Measurements from ENCODE around the gene SCMH1. TPM values are rescaled to one million over a fixed set of nuclear protein-coding genes. Genes with fewer than 3 reads are reported as not detected.

The SCMH1 gene
- total RNA-seq, 1 experiment from 2014 or later, result 55.9 TPM

DNA sequence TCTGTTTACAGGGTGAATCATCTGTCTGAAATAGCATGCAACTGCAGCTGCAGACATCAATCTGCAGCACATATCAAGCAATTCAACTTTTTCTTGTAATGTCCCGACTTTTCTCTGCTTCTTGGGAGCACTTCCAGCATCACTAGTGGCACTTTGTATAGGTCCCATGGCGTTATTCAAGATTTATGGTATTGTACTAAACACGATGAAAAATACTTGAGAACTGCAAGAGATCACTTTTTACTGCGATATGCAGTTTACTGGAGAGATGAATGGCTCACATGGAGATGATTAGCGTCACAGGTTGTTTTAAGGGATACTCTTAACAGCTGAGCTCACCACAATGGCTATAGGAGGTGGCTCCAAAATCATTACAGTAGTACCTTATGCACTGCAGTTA is 7.2 kb upstream of the SCMH1 start:
- TF ChIP-seq, protein P1, sequence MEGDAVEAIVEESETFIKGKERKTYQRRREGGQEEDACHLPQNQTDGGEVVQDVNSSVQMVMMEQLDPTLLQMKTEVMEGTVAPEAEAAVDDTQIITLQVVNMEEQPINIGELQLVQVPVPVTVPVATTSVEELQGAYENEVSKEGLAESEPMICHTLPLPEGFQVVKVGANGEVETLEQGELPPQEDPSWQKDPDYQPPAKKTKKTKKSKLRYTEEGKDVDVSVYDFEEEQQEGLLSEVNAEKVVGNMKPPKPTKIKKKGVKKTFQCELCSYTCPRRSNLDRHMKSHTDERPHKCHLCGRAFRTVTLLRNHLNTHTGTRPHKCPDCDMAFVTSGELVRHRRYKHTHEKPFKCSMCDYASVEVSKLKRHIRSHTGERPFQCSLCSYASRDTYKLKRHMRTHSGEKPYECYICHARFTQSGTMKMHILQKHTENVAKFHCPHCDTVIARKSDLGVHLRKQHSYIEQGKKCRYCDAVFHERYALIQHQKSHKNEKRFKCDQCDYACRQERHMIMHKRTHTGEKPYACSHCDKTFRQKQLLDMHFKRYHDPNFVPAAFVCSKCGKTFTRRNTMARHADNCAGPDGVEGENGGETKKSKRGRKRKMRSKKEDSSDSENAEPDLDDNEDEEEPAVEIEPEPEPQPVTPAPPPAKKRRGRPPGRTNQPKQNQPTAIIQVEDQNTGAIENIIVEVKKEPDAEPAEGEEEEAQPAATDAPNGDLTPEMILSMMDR (IDR thresholded peaks at IDR 0.05; ENCODE audit: unreplicated experiment), result no peak
- no peak for DNase-seq (ENCODE audit: unreplicated experiment)
- H3K27ac Mint-ChIP-seq (ENCODE audit: low read depth, unreplicated experiment), result no peak overlapping the region
- no TSS peak for BruUV-seq (replicated peaks)
- H3K36me3 Mint-ChIP-seq (ENCODE audit: insufficient read depth, unreplicated experiment), result no peaks in the 10 kb centered on the region
- H3K9me3 Mint-ChIP-seq (ENCODE audit: unreplicated experiment), result peaks cover 19% of the 10 kb centered on the region
- H3K27me3 Mint-ChIP-seq (ENCODE audit: insufficient read depth, unreplicated experiment), result no peaks in the 10 kb centered on the region
- CTCF ChIA-PET, result interaction anchor here (0.5 to 0.6 kb wide), 2 partner anchors 12 to 18 kb away, joined by 3 read pairs; no protein-coding TSS in a partner anchor
- intact Hi-C loops (cut with micrococcal nuclease), result no loop called here
- H3K4me3 Mint-ChIP-seq (ENCODE audit: unreplicated experiment), result no peak overlapping the region
- POLR2A ChIA-PET, result no interaction called here
- H3K4me1 Mint-ChIP-seq (ENCODE audit: insufficient read depth, unreplicated experiment), result peaks cover 5% of the 10 kb centered on the region

DNA sequence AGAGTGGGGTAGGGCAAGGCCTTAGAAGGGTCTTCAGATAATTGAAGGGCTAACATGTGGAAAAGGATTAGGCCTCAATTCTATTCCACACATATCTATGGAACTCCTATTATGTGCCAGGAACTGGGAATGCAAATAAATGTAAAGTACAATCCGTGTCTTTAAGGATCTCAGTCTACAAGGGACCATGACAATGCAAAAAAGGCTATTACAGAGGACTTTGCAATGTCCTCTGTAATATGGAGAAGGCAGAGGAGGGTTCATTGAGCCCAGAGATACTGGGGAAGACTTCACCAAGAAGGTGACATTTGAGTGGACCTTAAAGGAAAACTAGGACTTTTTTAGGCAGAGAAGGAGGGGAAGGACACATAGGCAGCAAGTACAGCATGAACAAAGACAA is 4.5 kb upstream of the SCMH1 start:
- POLR2A ChIA-PET, result interaction anchor here (0.7 kb wide), 1 partner anchor 200 kb away, joined by 3 read pairs; no protein-coding TSS in a partner anchor
- Mint-ChIP-seq H3K4me1 (ENCODE audit: insufficient read depth, unreplicated experiment) (no peaks in the 10 kb centered on the region), H3K4me3 (ENCODE audit: unreplicated experiment) (no peak overlapping the region), H3K9me3 (ENCODE audit: unreplicated experiment) (peaks cover under 1% of the 10 kb centered on the region), H3K36me3 (ENCODE audit: insufficient read depth, unreplicated experiment) (no peaks in the 10 kb centered on the region), H3K27me3 (ENCODE audit: insufficient read depth, unreplicated experiment) (no peaks in the 10 kb centered on the region), H3K27ac (ENCODE audit: low read depth, unreplicated experiment) (no peak overlapping the region)
- intact Hi-C loops (cut with micrococcal nuclease), result no loop called here
- CTCF ChIA-PET, result interaction anchor here (0.6 kb wide), 1 partner anchor 12 kb away, joined by 3 read pairs; no protein-coding TSS in a partner anchor
- TF ChIP-seq, protein P1 (IDR thresholded peaks at IDR 0.05; ENCODE audit: unreplicated experiment), result no peak
- DNase-seq (ENCODE audit: unreplicated experiment), result no peak
- no TSS peak for BruUV-seq (replicated peaks)

DNA sequence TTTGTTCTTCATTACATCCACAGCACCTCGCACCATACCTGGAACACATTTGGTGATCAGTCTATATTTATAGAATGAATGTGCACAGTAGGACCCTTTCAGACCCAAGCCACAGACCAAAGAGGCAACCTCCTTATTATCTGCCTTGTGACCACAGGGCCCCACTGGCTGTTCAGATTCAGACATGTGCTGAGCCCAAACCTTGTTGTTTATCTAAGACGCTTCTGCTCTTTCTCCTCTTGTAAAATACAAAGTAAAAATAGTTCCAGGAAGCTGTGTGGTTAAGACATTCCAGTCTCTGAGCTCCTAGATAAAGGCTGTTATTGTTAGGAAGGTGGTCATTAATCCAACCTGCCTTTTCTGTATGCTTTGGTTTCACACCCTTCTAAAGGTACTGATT is 3.6 kb upstream of the SCMH1 start:
- no peak overlapping the region for H3K4me3 Mint-ChIP-seq (ENCODE audit: unreplicated experiment)
- POLR2A ChIA-PET, result no interaction called here
- H3K4me1 Mint-ChIP-seq (ENCODE audit: insufficient read depth, unreplicated experiment), result peaks cover 5% of the 10 kb centered on the region
- no peak overlapping the region for H3K27ac Mint-ChIP-seq (ENCODE audit: low read depth, unreplicated experiment)
- H3K36me3 Mint-ChIP-seq (ENCODE audit: insufficient read depth, unreplicated experiment), result no peaks in the 10 kb centered on the region
- DNase-seq (ENCODE audit: unreplicated experiment), result no peak
- H3K9me3 Mint-ChIP-seq (ENCODE audit: unreplicated experiment), result no peaks in the 10 kb centered on the region
- H3K27me3 Mint-ChIP-seq (ENCODE audit: insufficient read depth, unreplicated experiment), result no peaks in the 10 kb centered on the region
- intact Hi-C loops (cut with micrococcal nuclease), result no loop called here
- CTCF ChIA-PET, result interaction anchor here (1.1 kb wide), 1 partner anchor 38 kb away, joined by 3 read pairs; no protein-coding TSS in a partner anchor
- TF ChIP-seq, protein P1 (IDR thresholded peaks at IDR 0.05; ENCODE audit: unreplicated experiment), result no peak
- BruUV-seq (replicated peaks), result no TSS peak

DNA sequence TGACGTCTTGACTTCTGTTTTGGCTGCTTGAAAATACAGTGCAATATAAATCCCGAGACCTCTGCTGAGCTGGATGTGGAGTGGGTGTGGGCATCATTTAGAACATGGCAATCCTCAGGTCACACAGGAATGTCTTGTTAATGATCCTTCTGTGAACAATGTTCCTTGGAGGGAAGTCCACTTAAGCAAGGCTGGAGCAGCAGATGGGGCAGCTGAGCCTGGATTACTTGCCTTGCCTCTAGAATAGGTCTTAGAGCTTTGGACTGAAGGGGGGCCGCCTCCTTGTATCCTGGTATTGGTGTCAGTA is 926 bp upstream of the SCMH1 start:
- Mint-ChIP-seq H3K4me3 (ENCODE audit: unreplicated experiment) (peak overlapping the region; percentile 60), H3K36me3 (ENCODE audit: insufficient read depth, unreplicated experiment) (no peaks in the 10 kb centered on the region), H3K27ac (ENCODE audit: low read depth, unreplicated experiment) (peak overlapping the region; percentile 58), H3K4me1 (ENCODE audit: insufficient read depth, unreplicated experiment) (peaks cover 6% of the 10 kb centered on the region), H3K27me3 (ENCODE audit: insufficient read depth, unreplicated experiment) (no peaks in the 10 kb centered on the region), H3K9me3 (ENCODE audit: unreplicated experiment) (no peaks in the 10 kb centered on the region)
- no peak for DNase-seq (ENCODE audit: unreplicated experiment)
- TF ChIP-seq, protein P1 (IDR thresholded peaks at IDR 0.05; ENCODE audit: unreplicated experiment), result no peak
- ChIA-PET CTCF (interaction anchor here (0.8 to 1.5 kb wide), 5 partner anchors 21 to 174 kb away, joined by 3 to 6 read pairs (median 3); no protein-coding TSS in a partner anchor), POLR2A (interaction anchor here (1.1 kb wide), 1 partner anchor 13 kb away, joined by 4 read pairs; no protein-coding TSS in a partner anchor)
- TSS peak; percentile 40 for BruUV-seq (replicated peaks)
- intact Hi-C loops (cut with micrococcal nuclease), result loop anchor here (5.0 kb wide), 1 partner anchor 221 kb away; the partner anchor contains the start of gene SLFNL1
